ENCODE data around the gene GNB1. TPM values are rescaled to one million over a fixed set of nuclear protein-coding genes. Genes with fewer than 3 reads are reported as not detected.

The GNB1 gene
- total RNA-seq, 1 experiment from 2014 or later: 44.0 TPM

- DNase-seq (ENCODE audit: low spot score): no peak
Measured at GRCh38 chr1:1826356-1827088, 64.4 kb downstream of the GNB1 start.

- DNase-seq (ENCODE audit: low spot score): no peak
Measured at GRCh38 chr1:1825217-1825616, 65.7 kb downstream of the GNB1 start.

- DNase-seq (ENCODE audit: low spot score): no peak
Measured at GRCh38 chr1:1819762-1820161, 71.1 kb downstream of the GNB1 start.

- no peak for DNase-seq (ENCODE audit: low spot score)
Measured at GRCh38 chr1:1817221-1817620, 73.7 kb downstream of the GNB1 start.

GRCh38 chr1:1815606-1816281 is 75.1 kb downstream of the GNB1 start:
- DNase-seq (ENCODE audit: low spot score): no peak

- no peak for DNase-seq (ENCODE audit: low spot score)
Measured at GRCh38 chr1:1809489-1809888, 81.4 kb downstream of the GNB1 start.

- DNase-seq (ENCODE audit: low spot score): no peak
Measured at GRCh38 chr1:1808206-1808605, 82.7 kb downstream of the GNB1 start.

GRCh38 chr1:1806890-1807289 is 84.0 kb downstream of the GNB1 start:
- DNase-seq (ENCODE audit: low spot score): no peak

GRCh38 chr1:1804301-1804700 is 86.6 kb downstream of the GNB1 start:
- DNase-seq (ENCODE audit: low spot score): no peak

- no peak for DNase-seq (ENCODE audit: low spot score)
Measured at GRCh38 chr1:1802871-1803270, 88.0 kb downstream of the GNB1 start.

- no peak for DNase-seq (ENCODE audit: low spot score)
Measured at GRCh38 chr1:1799716-1800115, 91.2 kb downstream of the GNB1 start.

GRCh38 chr1:1797731-1798341 is 93.1 kb downstream of the GNB1 start:
- DNase-seq (ENCODE audit: low spot score): no peak

GRCh38 chr1:1796466-1796865 is 94.4 kb downstream of the GNB1 start:
- DNase-seq (ENCODE audit: low spot score): no peak

- DNase-seq (ENCODE audit: low spot score): no peak
Measured at GRCh38 chr1:1794999-1795398, 95.9 kb downstream of the GNB1 start.

GRCh38 chr1:1793481-1794244 is 97.2 kb downstream of the GNB1 start:
- DNase-seq (ENCODE audit: low spot score): no peak

- DNase-seq (ENCODE audit: low spot score): no peak
Measured at GRCh38 chr1:1788646-1789431, 102.0 kb downstream of the GNB1 start.

GRCh38 chr1:1788136-1788535 is 102.8 kb downstream of the GNB1 start:
- DNase-seq (ENCODE audit: low spot score): no peak

GRCh38 chr1:1786836-1787605 is 103.9 kb downstream of the GNB1 start:
- no peak for DNase-seq (ENCODE audit: low spot score)

GRCh38 chr1:1785666-1786065 is 105.2 kb downstream of the GNB1 start:
- DNase-seq (ENCODE audit: low spot score): no peak

GRCh38 chr1:1784933-1785332 is 106.0 kb downstream of the GNB1 start:
- no peak for DNase-seq (ENCODE audit: low spot score)

- no peak for DNase-seq (ENCODE audit: low spot score)
Measured at GRCh38 chr1:1783320-1783719, 107.6 kb downstream of the GNB1 start.
